Measurements from ENCODE around the gene GAB1. TPM values are rescaled to one million over a fixed set of nuclear protein-coding genes. Genes with fewer than 3 reads are reported as not detected.

Gene GAB1
- total RNA-seq, 1 donor from 2014 or later, result 0.30 TPM

DNA sequence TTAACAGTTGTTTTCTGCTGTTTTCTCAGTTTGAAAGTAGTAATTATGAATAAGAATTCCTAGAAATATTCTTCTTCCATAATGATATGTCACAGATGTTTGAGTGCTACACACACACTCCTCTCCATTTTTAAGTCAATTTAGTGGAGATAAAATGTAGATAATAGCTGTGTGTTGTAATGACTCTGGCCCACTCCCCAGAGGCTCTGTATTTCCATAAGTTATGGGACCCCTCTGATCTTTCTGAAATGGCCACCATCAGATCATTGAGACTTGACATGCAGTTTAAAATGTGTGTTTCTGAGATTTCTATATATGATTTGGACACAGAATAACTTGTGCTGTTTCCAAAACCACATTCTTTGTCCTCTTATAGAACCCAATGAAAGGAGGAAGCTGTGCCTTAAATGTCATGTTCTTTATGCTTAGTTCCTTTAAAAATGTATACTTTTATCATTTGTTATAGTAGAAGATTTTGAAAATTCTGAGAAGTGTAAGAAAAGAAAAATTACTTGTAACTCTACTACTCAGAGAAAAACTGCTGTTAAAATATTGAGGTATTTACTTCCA, 46.4 kb downstream of the GAB1 start:
- intact Hi-C loops (cut with micrococcal nuclease), result no loop called here

DNA sequence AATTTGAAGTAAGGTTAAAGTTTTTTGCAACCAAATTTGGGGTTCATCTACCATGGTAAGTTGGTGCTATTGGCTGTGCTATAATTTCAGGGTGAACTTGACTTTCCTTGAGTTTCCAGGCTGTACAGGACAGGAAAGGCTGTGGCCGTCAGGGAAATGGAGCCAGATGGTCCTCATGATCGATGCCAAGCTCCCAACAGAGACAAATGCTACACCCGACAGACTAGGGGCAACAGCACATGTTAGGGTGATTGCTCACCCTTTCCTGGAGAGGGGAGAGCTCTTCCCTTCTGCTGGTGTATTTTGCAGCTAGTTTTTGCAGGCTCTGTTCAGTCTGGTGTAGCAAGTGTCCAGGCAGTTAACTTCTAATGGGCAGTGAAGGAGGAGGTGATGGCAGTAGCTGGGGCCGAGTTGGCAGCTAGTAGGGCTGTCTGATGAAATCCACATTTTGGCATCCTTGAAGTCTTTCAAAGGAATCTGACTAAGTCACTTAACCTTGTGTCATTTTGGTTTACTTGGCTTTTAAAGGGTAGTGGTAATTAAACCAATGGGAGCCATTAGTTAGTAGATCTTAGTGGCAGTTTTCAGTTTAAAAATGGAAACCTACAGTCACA, 47.8 kb downstream of the GAB1 start:
- intact Hi-C loops (cut with micrococcal nuclease), result no loop called here

DNA sequence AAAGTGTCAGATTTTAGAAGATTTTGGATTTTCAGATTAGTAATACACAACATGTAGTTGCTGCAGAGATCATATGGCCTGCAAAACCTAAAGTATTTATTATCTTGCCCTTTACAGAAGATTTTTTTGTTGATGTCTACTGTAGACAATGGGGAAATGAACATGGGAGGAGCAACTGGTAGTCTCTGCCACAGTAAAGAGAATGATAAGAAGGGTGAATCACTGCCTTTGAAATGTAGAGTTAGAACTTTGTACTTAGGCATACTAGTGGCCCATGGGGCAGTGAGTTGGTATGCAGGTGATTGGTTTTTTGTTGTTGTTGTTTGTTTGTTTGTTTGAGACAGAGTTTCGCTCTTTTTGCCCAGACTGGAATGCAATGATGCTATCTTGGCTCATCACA, 50.1 kb downstream of the GAB1 start:
- intact Hi-C loops (cut with micrococcal nuclease), result no loop called here

DNA sequence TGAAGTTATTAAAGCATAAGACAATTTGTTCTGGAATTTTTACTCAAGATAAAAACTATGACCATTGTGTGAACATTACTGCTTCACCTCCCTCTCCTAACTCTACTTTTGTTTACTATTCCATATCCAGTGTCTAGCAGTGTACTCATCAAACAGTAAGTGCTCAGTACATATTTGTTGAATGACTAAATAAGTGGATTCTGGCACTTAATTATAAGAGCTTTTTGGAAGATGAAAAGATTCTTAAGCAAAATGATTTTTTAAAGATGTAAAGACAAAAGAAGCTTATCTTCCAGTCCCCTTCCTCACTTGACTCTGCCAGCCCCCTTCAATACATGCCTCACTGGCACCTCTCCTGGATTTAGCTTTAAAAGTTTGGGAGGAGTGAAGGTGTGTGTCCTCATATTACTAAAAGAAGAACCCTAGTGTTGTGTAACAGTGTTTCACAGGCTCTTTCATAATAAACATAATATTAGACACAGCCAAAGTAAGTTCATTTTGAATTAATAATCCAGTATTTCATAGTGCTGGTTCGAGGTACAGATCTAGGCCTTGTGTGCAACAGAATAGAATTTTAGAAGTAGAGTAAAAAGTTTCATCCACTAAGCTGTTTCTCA, 53.0 kb downstream of the GAB1 start:
- intact Hi-C loops (cut with micrococcal nuclease), result no loop called here

DNA sequence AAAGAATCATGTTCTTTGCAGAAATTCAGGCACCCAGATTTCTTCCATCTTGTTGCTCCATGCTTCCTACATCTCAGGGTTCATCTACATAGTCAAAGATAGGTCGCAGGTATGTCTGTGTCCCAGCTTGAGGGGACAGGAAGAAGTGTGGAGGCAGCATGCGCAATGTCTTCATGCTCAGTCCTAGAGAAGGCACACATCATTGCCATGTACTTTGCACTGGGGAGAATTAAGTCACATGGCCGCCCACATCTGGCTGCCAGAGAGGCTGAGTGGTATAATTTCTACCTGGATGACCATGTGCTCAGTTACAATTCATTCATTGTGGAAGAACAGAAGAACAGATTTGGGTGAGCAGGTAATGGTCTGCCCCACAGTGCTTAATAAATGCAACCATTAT, 54.1 kb downstream of the GAB1 start:
- intact Hi-C loops (cut with micrococcal nuclease), result no loop called here

DNA sequence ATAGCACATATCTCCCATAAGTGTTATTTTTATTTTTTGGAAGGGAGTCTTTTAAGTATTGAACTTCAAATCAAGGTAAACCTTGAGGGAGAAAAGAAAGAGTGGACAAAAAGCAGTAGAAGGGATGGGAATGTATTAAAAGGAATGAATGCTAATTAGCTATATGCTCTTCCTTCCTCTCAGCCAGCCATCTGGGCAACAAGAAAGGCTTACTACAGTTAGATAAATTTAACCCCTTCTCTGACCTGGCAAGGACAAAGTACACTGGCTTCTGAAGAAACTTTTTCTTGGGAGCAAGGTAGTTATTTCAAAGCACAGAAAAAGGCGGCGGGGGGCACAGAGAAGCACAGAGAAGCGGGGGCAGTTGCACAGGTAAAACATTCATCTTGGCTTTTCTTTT, 54.6 kb downstream of the GAB1 start:
- intact Hi-C loops (cut with micrococcal nuclease), result no loop called here

DNA sequence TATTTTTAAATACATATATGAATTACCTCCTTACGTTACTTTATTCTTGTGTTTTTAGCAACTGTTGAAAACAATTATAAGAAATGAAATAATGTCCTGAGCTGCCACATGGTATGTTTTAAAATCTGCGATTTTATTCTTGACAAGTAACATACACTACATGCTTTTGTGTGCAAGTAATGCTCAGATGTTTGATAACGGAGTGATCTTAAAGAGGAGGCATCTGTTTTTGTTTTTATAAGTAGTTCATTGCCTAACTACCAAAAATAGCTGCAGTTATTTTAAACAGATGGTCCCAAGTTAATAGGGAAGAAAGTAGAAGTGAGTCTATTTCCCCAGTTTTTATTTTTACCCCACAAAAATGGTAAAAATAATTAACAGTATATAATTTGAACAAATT, 55.2 kb downstream of the GAB1 start:
- intact Hi-C loops (cut with micrococcal nuclease), result no loop called here

- intact Hi-C loops (cut with micrococcal nuclease), result no loop called here
Measured at GRCh38 chr4:143393195-143393594, 56.5 kb downstream of the GAB1 start.

GRCh38 chr4:143394739-143395453, 58.2 kb downstream of the GAB1 start:
- intact Hi-C loops (cut with micrococcal nuclease), result no loop called here

DNA sequence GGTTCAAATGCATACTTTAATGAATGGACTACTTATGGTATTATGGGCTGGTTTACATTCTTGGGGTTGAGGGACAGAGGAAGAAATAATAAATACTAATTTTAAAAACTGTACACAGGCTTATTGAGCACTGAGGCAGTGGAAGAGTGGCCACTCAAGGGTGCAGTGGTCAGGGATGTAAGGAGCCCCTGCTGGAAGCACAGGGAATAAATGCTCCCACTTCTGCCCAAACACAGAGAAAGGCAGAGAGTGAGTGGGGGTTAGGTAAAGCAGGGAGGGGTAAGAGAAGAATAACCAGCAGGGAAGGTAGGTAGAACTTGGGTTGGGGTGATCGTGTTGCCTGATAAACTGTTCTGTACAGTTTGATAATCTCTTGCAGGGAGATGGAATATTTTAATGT, 60.0 kb downstream of the GAB1 start:
- intact Hi-C loops (cut with micrococcal nuclease), result no loop called here

GRCh38 chr4:143397335-143397734, 60.7 kb downstream of the GAB1 start:
- intact Hi-C loops (cut with micrococcal nuclease), result no loop called here

GRCh38 chr4:143397887-143398286, 61.2 kb downstream of the GAB1 start:
- intact Hi-C loops (cut with micrococcal nuclease), result no loop called here

- intact Hi-C loops (cut with micrococcal nuclease), result no loop called here
Measured at GRCh38 chr4:143399113-143399949, 62.7 kb downstream of the GAB1 start.

GRCh38 chr4:143400082-143400481, 63.4 kb downstream of the GAB1 start:
- intact Hi-C loops (cut with micrococcal nuclease), result no loop called here

DNA sequence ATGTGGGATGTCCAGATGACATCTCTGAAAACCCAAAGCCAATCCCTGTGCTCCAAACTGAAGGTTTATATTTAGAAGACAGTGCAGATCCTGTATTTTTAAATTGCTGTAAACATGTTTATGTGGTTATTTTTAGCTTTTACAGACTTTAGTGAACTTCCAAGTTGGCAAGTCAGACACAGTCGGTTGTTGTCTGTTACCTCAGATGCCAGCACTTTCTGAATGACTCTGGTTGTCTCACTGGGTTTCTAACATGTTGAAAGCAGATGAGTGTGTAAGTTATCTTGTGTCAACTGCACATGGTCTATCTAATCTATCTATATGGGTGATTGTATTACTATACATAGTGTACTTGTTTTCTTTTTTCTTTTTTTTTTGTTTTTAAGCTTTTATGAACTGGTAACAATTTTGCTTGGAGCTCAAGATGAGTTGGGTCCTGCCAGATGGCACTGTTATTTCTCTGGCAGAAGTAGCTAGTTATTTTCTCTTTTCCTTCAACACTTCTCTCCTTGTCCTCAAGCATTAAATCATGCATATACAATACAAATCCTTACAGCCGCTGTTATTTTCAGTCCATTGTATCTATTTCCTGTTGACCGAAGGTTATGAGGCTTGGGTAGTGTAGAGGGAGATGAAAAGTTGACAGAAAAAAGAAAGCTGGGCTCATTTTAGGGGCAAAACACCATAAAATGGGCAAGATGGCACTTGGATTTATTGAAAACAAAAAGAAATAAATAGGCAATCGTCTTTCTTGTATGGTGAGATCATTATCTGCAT, 66.3 kb downstream of the GAB1 start:
- intact Hi-C loops (cut with micrococcal nuclease), result no loop called here

DNA sequence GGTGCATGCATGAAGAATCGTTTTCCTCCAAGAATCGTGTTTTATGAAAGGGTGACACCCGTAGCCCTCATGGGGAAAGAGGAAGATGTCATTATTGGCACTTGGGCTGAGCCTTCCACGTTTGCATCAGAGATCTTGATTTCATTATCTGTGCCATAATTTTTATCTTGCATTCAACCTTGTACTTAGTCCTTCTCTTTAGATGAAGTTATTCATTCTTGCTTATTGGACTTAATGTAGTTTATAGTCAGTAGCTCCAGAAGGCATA, 66.8 kb downstream of the GAB1 start:
- intact Hi-C loops (cut with micrococcal nuclease), result no loop called here

- intact Hi-C loops (cut with micrococcal nuclease), result no loop called here
Measured at GRCh38 chr4:143404555-143404954, 67.9 kb downstream of the GAB1 start.

DNA sequence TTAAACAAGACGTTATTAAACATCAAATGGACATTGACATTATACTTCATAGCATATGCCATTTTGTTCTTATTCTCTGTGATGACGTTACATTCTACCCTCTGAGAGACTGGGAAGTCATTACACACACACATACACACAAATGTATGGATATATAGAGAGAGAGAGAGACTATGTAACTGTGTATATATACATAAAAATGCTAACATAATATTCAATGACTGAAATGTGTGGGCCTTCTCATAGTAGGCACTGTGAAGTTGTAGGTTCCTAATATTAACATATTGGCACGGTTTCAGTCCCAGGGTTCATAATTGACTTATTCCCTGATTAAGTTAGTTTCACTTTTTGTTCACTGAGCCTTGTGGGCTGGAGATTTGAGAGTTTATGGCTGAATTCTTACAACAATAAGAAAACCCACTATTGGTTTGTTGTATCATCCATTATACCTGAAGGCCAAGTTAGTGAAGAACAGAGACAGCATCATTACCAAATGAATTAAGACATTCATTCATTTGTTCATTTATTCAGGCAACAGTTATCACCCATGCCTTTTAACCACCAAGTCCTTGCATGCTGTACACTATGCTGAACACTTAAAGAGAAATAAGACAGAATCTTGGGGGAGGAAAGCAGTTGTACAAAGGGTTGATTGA, 68.5 kb downstream of the GAB1 start:
- intact Hi-C loops (cut with micrococcal nuclease), result no loop called here

GRCh38 chr4:143406523-143406922, 69.8 kb downstream of the GAB1 start:
- intact Hi-C loops (cut with micrococcal nuclease), result no loop called here

DNA sequence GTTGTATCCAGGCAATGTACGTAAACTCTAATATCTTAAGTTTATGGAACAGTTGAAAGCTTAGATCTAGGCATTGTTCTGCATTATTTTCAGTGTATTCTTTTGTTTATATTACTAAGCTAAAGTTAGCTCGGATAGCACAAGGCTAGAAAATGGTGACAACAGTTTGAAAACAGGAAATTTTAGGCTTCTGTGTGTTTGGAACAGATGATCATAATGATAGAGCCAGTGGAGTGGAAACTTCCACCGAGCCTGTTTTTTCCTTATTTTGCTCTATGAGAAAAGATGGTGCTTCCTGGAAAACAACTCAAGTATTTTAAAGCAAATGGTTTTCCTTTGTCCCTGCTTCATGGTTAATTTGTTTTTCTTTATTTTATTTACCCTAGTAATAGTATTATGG, 70.8 kb downstream of the GAB1 start:
- intact Hi-C loops (cut with micrococcal nuclease), result no loop called here

DNA sequence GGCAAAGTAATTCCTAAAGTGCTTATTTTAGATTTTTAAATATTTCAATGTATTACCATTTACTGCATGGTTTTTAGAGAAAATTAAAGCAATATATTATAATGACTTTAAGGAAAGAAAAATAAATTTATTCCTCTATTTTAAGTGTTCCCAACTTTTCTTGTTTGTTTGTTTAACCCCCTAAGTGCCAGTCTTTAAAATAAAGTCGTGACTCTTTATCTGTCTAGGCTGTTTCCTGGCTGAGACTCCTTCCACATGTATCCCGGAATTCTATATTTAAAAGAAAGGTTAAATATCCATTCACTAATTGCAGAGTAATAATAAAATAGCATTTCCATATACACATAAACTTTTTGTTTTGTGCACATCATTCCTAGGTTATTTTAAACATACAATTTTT, 71.2 kb downstream of the GAB1 start:
- intact Hi-C loops (cut with micrococcal nuclease), result no loop called here

Data from T-helper 2 cell treated with Interferon-gamma antibody and Interleukin-4, amounts not matched to agents 100 ng/mL and 5 ng/mL, for 36 hours (primary cell).